HCT116 (cell line): Measurements from ENCODE around the gene XYLT2.

Experiments
- EZH2phosphoT487 ChIP-seq: fragments of 200-600 bp; IDR thresholded peaks from 2 replicates; pipeline ENCODE4 v1.6.1; 2018; ENCODE audit warnings: antibody characterized with exemption, borderline replicate concordance
- RAD21 ChIP-seq: IDR thresholded peaks from 2 replicates; pipeline ENCODE4 v1.6.1; 2012; ENCODE audit warnings: low read depth, mild to moderate bottlenecking
- SIN3A ChIP-seq: IDR thresholded peaks from 2 replicates; pipeline ENCODE4 v1.6.1; 2012; ENCODE audit warnings: low read depth
- SP1 ChIP-seq: IDR thresholded peaks from 2 replicates; pipeline ENCODE4 v1.6.1; 2012; ENCODE audit warnings: low read depth
- TF ChIP-seq, protein P1 (sequence below), 3 experiments: fragments of 200-600 bp in 1 of 3; sonication (generic) in 1 of 3; IDR thresholded peaks in 2 of 3; conservative IDR thresholded peaks in 1 of 3; 2 replicates each; pipeline ENCODE4 v1.5.1; 2012 to 2017; ENCODE audit warnings: low read depth in 2 of 3, low read length in 2 of 3, antibody characterized with exemption in 1 of 3, borderline replicate concordance in 1 of 3, control low read depth in 1 of 3, mild to moderate bottlenecking in 1 of 3, mixed read lengths in 1 of 3, mixed run types in 1 of 3, moderate library complexity in 1 of 3; ENCODE audit not compliant: insufficient read depth in 1 of 3

DNA sequence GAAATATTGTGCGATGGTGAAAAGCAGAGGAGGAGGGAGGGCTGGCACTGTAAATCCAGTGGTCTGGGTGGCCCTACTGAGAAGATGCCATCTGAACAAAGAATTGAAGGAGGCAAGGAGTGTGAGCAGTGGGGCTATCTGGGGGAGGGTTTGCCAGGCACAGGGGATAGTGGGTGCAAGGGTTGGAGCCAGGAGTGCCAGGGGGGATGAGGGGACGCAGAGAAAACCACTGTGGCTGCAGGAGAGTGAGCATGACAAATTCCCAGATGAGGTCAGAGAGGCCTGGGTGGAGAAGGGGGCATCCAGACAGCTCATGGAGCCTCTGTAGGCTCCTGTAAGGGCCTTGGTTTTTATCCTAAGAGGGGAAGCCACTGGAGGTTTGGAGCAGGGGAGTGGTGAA, 4.8 kb downstream of the XYLT2 start:
- TF ChIP-seq EZH2phosphoT487, result no peak
- TF ChIP-seq SP1, result no peak
- no peak for TF ChIP-seq SIN3A
- TF ChIP-seq RAD21, result no peak
- TF ChIP-seq, protein P1, sequence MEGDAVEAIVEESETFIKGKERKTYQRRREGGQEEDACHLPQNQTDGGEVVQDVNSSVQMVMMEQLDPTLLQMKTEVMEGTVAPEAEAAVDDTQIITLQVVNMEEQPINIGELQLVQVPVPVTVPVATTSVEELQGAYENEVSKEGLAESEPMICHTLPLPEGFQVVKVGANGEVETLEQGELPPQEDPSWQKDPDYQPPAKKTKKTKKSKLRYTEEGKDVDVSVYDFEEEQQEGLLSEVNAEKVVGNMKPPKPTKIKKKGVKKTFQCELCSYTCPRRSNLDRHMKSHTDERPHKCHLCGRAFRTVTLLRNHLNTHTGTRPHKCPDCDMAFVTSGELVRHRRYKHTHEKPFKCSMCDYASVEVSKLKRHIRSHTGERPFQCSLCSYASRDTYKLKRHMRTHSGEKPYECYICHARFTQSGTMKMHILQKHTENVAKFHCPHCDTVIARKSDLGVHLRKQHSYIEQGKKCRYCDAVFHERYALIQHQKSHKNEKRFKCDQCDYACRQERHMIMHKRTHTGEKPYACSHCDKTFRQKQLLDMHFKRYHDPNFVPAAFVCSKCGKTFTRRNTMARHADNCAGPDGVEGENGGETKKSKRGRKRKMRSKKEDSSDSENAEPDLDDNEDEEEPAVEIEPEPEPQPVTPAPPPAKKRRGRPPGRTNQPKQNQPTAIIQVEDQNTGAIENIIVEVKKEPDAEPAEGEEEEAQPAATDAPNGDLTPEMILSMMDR (IDR thresholded peaks at IDR 0.05 in 2 of 3, conservative IDR thresholded peaks at IDR 0.05 in 1 of 3; ENCODE audit: borderline replicate concordance in 1 of 3, insufficient read depth in 1 of 3, low read depth in 2 of 3, low read length in 2 of 3), result no peak
